ENCODE results near the gene EPHA2. TPM values are rescaled to one million over a fixed set of nuclear protein-coding genes. Genes with fewer than 3 reads are reported as not detected.

Gene EPHA2
- total and polyA plus RNA-seq, 2 donors (not counting 3 experiments of a cell fraction or from before 2014, with no cell fraction given): 141 to 147 TPM

DNA sequence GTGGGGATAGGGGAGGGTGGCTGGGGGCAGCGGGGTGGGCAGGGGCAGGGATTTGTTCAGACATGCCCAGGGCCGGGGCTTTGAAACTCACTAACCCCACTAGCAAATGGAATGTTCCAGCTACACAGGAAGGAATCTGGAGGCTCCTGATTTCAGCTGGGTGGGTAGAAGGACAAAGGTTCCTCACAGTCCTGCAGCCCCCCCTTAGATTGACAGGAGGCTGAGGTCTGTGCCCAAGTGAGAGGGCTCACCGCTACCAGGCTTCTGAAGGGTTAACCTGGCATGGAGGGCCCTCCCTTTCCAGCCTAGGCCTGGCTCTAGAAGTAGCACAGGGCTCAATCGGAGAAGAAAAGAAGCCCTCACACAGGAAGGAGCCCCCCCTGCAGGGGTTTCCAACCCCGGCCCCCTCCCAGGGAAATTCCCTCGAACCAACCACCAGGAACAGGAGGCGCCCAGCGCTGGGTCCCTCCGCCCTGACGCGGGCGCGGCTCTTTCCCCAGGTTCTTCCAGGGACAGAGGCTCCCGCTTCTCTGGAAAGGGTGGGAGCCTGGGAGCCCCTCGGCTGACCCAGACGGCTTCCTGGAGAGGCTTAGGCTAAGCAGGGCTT, 3.3 kb downstream of the EPHA2 start:
- Histone ChIP-seq H3K4me3 (replicated peaks in 1 of 3; ENCODE audit: insufficient read depth in 1 of 3, low read depth in 1 of 3, low read length in 3 of 3) (peak overlapping the region; percentile 65 to 88 (median 87)), H3K27ac (ENCODE audit: insufficient read depth, low read depth, low read length) (peak overlapping the region; percentile 89), H3K36me3 (ENCODE audit: control insufficient read depth in 2 of 2, extremely low read depth in 1 of 2, insufficient read depth in 2 of 2, low read length in 2 of 2) (peaks cover 24 to 30% of the 10 kb centered on the region in 2 experiments), H4K20me1 (replicated peaks; ENCODE audit: control insufficient read depth, extremely low read depth, insufficient read depth, low read length) (no peaks in the 10 kb centered on the region), H3K27me3 (ENCODE audit: control insufficient read depth in 2 of 2, insufficient read depth in 2 of 2, low read length in 2 of 2) (no peaks in the 10 kb centered on the region), H3K79me2 (ENCODE audit: control insufficient read depth, insufficient read depth, low read length) (peaks cover 92% of the 10 kb centered on the region), H3K4me1 (ENCODE audit: control insufficient read depth, extremely low read depth, insufficient read depth, low read length) (peaks cover 74% of the 10 kb centered on the region), H3K9me1 (replicated peaks; ENCODE audit: control insufficient read depth, extremely low read depth, insufficient read depth, low read length) (no peaks in the 10 kb centered on the region), H2AFZ (ENCODE audit: low read depth, low read length) (no peak overlapping the region), H3K4me2 (ENCODE audit: insufficient read depth, low read length) (peak overlapping the region; percentile 95), H3K9ac (replicated peaks; ENCODE audit: extremely low read depth, insufficient read depth, low read length) (peak overlapping the region; percentile 89), H3K9me3 (replicated peaks; ENCODE audit: control insufficient read depth, insufficient read depth, low read length) (no peaks in the 10 kb centered on the region)
- TF ChIP-seq POLR2AphosphoS5 (IDR thresholded peaks at IDR 0.05; ENCODE audit: insufficient read depth, low read depth, low read length) (peak; percentile 73), EZH2 (IDR thresholded peaks at IDR 0.05; ENCODE audit: borderline replicate concordance, low read depth, low read length, severe bottlenecking) (no peak), POLR2A (IDR thresholded peaks at IDR 0.05; ENCODE audit: low read depth, low read length) (peak; percentile 75), FOS (IDR thresholded peaks at IDR 0.05; ENCODE audit: borderline replicate concordance, insufficient read depth, low read length) (no peak), MYC (IDR thresholded peaks at IDR 0.05; ENCODE audit: low read depth, low read length) (no peak)
- TF ChIP-seq, protein P1, sequence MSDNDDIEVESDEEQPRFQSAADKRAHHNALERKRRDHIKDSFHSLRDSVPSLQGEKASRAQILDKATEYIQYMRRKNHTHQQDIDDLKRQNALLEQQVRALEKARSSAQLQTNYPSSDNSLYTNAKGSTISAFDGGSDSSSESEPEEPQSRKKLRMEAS (IDR thresholded peaks at IDR 0.05; ENCODE audit: insufficient read depth, insufficient read length): no peak
- TSS peak; percentile 71 for BruUV-seq (replicated peaks)
- FAIRE-seq: peak; percentile 87
- DNase-seq (ENCODE audit: low read depth, low spot score): peak; percentile 74
- ChIA-PET POLR2A (interaction anchor here (0.7 to 1.8 kb wide), 6 partner anchors 16 to 99 kb away, joined by 3 to 5 read pairs (median 3); no protein-coding TSS in a partner anchor), CTCF (interaction anchor here (0.9 to 7.9 kb wide), 5 partner anchors 8 to 72 kb away, joined by 4 to 154 read pairs (median 38); no protein-coding TSS in a partner anchor)
- dilution Hi-C loops (cut with MboI; ENCODE audit: extremely low pct_ligation_motif_present, low sequenced_read_pairs) (no loop called here), intact Hi-C loops (cut with micrococcal nuclease) (loop anchor here (1.0 kb wide), 2 partner anchors 7 to 13 kb away; no protein-coding TSS in a partner anchor)

DNA sequence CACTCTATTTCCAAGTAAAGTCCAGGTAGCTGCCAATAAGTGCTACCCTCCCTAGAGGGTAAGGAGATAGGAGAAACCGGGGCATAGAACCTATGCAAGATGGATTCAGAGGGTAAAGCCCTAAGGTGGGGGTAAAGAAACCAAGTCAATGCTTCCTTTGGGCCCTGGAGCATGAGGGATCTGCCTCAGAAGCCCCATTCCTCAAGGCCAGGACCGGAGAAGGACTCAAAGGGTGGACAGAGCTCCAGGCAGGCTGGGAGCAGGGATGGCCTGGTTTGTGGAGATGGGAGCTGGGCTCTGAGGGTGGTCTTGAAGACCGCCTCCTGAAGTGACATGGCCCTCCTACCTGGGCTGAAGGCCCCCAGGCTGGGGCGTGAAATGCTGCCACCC, 3.9 kb downstream of the EPHA2 start:
- peak overlapping the region; percentile 89 for H3K9ac ChIP-seq (replicated peaks; ENCODE audit: extremely low read depth, insufficient read depth, low read length)
- FAIRE-seq (no peak), DNase-seq (ENCODE audit: low read depth, low spot score) (peak; percentile 50)
- BruUV-seq (replicated peaks): TSS peak; percentile 6
- peak overlapping the region; percentile 4 to 16 (median 7) for H3K4me3 ChIP-seq (replicated peaks in 1 of 3; ENCODE audit: insufficient read depth in 1 of 3, low read depth in 1 of 3, low read length in 3 of 3)
- H3K4me2 ChIP-seq (ENCODE audit: insufficient read depth, low read length): peak overlapping the region; percentile 68
- CTCF ChIA-PET: interaction anchor here (1.2 to 7.9 kb wide), 5 partner anchors 12 to 79 kb away, joined by 4 to 154 read pairs (median 38); partner anchors contain the start of gene FAM131C
- peaks cover 26 to 31% of the 10 kb centered on the region in 2 experiments for H3K36me3 ChIP-seq (ENCODE audit: control insufficient read depth in 2 of 2, extremely low read depth in 1 of 2, insufficient read depth in 2 of 2, low read length in 2 of 2)
- TF ChIP-seq POLR2AphosphoS5 (IDR thresholded peaks at IDR 0.05; ENCODE audit: insufficient read depth, low read depth, low read length) (no peak), JUN (IDR thresholded peaks at IDR 0.05; ENCODE audit: borderline replicate concordance, insufficient read depth, insufficient read length, low read depth) (no peak), GATA2 (IDR thresholded peaks at IDR 0.05; ENCODE audit: insufficient read depth, insufficient read length, low read depth, low read length) (no peak)
- dilution Hi-C loops (cut with MboI; ENCODE audit: extremely low pct_ligation_motif_present, low sequenced_read_pairs): no loop called here
- no peaks in the 10 kb centered on the region for H4K20me1 ChIP-seq (replicated peaks; ENCODE audit: control insufficient read depth, extremely low read depth, insufficient read depth, low read length)
- H3K27me3 ChIP-seq (ENCODE audit: control insufficient read depth in 2 of 2, insufficient read depth in 2 of 2, low read length in 2 of 2): no peaks in the 10 kb centered on the region
- no peaks in the 10 kb centered on the region for H3K9me1 ChIP-seq (replicated peaks; ENCODE audit: control insufficient read depth, extremely low read depth, insufficient read depth, low read length)
- intact Hi-C loops (cut with micrococcal nuclease): loop anchor here (1.0 kb wide), 1 partner anchor 13 kb away; no protein-coding TSS in a partner anchor
- no peaks in the 10 kb centered on the region for H3K9me3 ChIP-seq (replicated peaks; ENCODE audit: control insufficient read depth, insufficient read depth, low read length)
- H2AFZ ChIP-seq (ENCODE audit: low read depth, low read length): no peak overlapping the region
- peaks cover 77% of the 10 kb centered on the region for H3K4me1 ChIP-seq (ENCODE audit: control insufficient read depth, extremely low read depth, insufficient read depth, low read length)
- POLR2A ChIA-PET: interaction anchor here (0.9 to 1.8 kb wide), 3 partner anchors 17 to 70 kb away, joined by 3 to 5 read pairs (median 3); no protein-coding TSS in a partner anchor
- H3K79me2 ChIP-seq (ENCODE audit: control insufficient read depth, insufficient read depth, low read length): peaks cover 95% of the 10 kb centered on the region
- peak overlapping the region; percentile 89 for H3K27ac ChIP-seq (ENCODE audit: insufficient read depth, low read depth, low read length)

Measured in endothelial cell of umbilical vein (primary cell).